GM18861 (cell line): ENCODE results near the gene IFRD1.

ENCODE experiments used
- ATAC-seq: cut with Tn5 transposase; IDR thresholded peaks from one replicate; pipeline ENCODE4 v1.9.1; 2021; ENCODE audit not compliant: unreplicated experiment

Gene IFRD1

GRCh38 chr7:112485766-112486165 lies 35.5 kb downstream of the IFRD1 start:
- ATAC-seq, result no peak

GRCh38 chr7:112487457-112488263 lies 37.4 kb downstream of the IFRD1 start:
- no peak for ATAC-seq

GRCh38 chr7:112488264-112488552 lies 37.9 kb downstream of the IFRD1 start:
- ATAC-seq, result no peak

- ATAC-seq, result no peak
Observed at GRCh38 chr7:112492186-112492585, 41.9 kb downstream of the IFRD1 start.

- ATAC-seq, result no peak
Observed at GRCh38 chr7:112494656-112495055, 44.4 kb downstream of the IFRD1 start.

- no peak for ATAC-seq
Observed at GRCh38 chr7:112495156-112495788, 45.0 kb downstream of the IFRD1 start.

GRCh38 chr7:112495810-112496462 lies 45.7 kb downstream of the IFRD1 start:
- ATAC-seq, result peak; percentile 72

GRCh38 chr7:112497481-112497880 lies 47.2 kb downstream of the IFRD1 start:
- peak; percentile 76 for ATAC-seq

- ATAC-seq, result no peak
Observed at GRCh38 chr7:112500619-112501018, 50.4 kb downstream of the IFRD1 start.

GRCh38 chr7:112501801-112502503 lies 51.7 kb downstream of the IFRD1 start:
- no peak for ATAC-seq

GRCh38 chr7:112502700-112503099 lies 52.4 kb downstream of the IFRD1 start:
- ATAC-seq, result no peak

GRCh38 chr7:112503361-112503972 lies 53.2 kb downstream of the IFRD1 start:
- ATAC-seq, result no peak

- ATAC-seq, result no peak
Observed at GRCh38 chr7:112504093-112504695, 53.9 kb downstream of the IFRD1 start.

- no peak for ATAC-seq
Observed at GRCh38 chr7:112505495-112505894, 55.2 kb downstream of the IFRD1 start.

- ATAC-seq, result no peak
Observed at GRCh38 chr7:112508404-112508803, 58.1 kb downstream of the IFRD1 start.

- ATAC-seq, result no peak
Observed at GRCh38 chr7:112509402-112509801, 59.1 kb downstream of the IFRD1 start.

- peak; percentile 45 for ATAC-seq
Observed at GRCh38 chr7:112510001-112510742, 59.9 kb downstream of the IFRD1 start.

GRCh38 chr7:112510743-112511110 lies 60.5 kb downstream of the IFRD1 start:
- no peak for ATAC-seq

GRCh38 chr7:112511451-112512202 lies 61.4 kb downstream of the IFRD1 start:
- ATAC-seq, result no peak
